ENCODE data around the gene MYO5B.

MYO5B gene

DNA sequence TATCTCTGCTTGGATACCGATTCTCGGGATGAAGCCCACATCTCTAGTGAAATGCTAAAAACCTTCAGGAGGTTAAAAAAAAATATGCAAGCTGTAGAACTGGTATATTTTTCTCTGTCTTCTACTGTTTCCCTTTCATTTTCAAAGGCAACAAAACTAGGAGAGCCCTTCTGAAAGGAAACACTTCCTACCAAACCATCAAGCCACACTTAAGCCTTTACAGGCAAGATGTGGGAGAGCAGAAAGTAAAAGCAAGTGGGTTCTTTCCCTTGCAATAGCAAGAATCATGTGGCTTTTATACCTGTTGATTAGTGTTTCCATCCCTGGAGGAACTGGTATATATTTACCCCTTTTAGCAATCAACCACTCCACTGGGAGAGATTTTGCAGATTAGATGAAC is 233.7 kb downstream of the MYO5B start:
- DNase-seq, result no peak

DNA sequence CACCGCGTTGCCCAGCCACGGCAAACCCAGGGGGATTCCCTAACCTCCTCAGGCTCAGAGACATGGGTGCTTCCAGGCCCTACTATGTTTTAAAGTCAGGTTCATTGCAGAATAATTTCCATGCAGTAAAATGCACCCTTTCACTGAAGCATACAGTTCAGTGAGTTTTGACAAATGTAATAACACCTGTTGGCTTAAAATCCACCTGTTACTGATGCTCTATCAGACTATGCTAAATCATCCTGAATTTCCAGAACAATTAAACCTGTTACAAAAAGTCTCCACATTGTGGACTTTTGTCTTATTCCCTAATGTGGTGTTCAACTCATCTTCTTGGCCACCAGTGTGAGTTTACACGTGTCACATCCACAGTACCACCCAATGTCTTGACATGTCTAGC is 234.6 kb downstream of the MYO5B start:
- DNase-seq, result no peak

DNA sequence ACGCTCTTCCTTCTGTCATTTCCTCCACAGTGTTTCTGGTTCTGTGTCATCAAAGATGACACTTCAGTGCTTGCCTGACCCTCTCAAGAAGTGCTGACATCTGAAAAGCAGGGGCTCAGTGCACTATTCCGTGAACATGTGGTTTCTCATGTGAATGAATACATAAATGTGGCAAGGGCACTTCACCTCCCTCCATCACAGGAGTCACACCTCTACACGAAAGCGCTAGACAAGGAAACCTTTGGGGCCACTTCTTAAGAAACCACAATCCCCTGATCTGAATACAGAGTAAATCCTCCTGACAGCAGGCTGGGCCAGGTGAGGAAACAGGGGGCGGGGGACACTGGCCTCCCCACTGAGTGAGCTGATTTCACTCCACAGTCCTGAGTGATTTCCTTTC is 235.8 kb downstream of the MYO5B start:
- no peak for DNase-seq

- no peak for DNase-seq
These were observed 239.7 kb downstream of the MYO5B start for GRCh38 chr18:49955263-49955662.

- no peak for DNase-seq
These were observed 241.6 kb downstream of the MYO5B start for GRCh38 chr18:49953391-49953790.

DNA sequence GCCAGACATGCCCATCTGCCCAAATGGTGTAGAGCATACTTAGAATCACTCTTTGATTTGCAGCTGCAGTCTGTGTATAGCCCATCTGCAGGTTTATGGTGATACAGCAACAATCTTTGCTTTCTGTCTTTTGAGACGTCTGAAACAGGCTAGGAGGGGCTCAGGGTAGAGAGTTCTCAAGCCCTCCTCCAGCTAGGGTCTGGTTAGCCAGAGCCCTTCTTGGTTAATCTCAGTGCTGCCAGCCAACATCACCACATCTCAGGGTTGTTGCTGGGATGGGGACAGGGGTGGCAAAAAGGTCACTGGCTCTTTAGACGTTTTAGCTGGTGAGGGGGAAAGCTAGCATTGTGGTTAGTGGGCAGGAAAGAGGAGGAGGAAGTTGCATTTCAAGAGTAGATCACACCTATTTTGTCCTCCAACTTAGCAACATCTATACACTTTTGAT is 245.0 kb downstream of the MYO5B start:
- DNase-seq, result no peak

- DNase-seq, result no peak
These were observed 246.0 kb downstream of the MYO5B start for GRCh38 chr18:49948975-49949374.

GRCh38 chr18:49944663-49945062 is 250.3 kb downstream of the MYO5B start:
- no peak for DNase-seq

- DNase-seq, result no peak
These were observed 258.1 kb downstream of the MYO5B start for GRCh38 chr18:49936821-49937220.

GRCh38 chr18:49935215-49935614 is 259.7 kb downstream of the MYO5B start:
- no peak for DNase-seq

DNA sequence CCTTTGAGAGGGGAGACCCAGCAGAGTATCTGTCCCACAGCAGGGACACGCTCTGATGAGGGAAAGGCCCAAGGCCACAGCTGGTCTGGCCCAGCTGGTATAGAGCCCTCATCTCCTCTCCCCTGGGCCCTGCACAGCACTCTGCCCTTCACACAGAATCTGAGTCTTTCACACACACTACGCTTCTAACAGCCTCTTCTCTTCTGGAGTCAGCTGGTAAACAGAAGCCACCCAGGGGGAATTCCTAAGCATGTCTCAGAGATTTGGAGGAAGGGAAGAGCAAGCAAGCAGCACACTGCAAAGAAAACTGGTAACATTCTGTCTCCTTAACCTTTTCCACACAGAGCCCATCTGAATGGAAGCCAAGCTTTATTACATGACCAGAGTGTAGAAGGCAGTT is 260.5 kb downstream of the MYO5B start:
- no peak for DNase-seq

DNA sequence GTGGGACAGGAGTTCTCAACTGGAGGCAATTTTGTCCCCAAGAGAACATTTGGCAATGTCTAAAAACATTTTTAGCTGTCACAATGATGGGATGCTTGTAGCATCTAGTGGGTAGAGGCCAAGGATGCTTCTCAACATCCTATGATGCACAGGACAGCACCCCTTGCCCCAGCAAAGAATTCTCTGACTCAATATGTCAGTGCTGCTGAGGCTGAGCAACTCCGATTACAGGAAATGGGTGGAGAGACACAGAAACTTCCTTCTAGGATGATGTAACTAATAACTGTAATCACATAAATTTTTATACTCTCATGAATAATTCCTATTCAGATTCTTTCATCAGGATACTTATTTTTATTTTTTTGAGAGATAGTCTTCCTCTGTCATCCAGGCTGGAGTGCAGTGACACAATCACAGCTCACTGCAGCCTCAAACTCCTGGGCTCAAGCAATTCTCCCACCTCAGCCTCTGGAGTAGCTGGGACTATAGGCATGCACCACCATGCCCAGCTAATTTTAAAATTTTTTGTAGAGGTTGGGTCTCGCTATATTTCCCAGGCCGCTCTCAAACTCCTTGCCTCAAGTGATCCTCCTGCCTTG is 261.3 kb downstream of the MYO5B start:
- no peak for DNase-seq

DNA sequence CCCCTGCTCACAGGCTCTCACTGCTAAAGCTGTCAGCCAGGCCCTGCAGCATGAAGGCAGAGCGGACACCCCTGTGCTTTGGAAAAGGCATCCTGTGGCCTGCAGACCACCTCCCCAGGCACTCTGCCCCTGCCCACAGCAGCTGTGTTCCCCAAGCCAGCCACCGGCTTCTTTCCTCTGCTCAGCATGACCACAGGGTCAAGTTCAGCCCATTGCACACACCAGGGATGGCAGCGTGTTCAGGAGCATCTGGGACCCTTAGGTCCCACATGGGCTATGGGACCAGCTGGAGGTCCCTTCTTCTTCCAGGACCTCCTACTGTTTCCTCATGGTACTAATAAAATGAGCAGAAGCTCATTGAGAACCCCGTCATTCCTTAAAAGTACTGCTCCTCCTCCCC is 263.2 kb downstream of the MYO5B start:
- DNase-seq, result no peak

DNA sequence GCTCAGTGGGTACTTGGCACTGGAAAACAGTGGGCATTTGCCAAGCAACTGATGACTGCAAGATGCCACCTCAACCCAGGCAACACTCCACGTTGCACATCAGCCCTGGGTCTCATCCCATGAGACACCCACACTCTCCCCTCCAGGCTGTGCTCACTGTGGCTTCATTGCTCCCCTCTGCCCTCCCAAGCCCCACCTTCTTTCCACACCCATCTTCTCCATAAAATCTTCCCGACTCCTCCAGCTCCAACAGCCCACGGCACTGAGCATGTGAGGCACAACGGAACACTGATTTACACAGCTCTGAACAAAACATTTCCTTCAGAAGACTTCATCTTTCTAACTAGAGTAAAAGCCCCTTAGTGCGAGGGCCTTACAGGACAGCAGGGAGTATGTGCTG is 263.8 kb downstream of the MYO5B start:
- no peak for DNase-seq

DNA sequence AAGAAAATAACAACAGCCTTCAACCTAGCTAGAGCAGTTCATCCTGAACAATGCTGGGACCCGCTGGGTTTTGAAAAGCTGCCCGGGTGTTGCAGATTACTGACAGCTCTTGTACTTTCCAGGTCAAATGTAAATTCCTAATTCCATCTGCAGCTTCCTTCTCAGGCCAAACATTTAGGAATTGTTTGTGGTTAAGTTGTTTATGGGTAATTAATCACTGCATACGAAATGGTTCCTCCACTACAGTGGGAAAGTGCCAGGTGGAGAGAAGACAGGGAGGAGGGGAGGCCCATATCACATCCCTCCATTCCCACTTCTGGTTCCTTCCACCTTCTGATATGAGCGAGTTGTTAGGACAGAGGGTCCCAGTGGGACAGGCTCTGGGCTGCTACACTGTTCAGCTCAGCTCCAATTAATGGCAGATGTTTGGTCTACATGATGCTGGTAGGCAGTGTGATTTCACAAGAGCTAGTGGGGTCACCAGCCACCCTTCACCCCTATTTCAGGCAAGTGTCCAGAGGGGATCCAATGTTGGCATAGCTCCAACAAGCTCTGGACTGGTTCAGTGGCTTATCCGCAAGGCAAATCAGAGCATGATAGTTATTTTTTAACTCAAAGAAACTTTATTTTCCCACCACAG is 268.7 kb downstream of the MYO5B start:
- no peak for DNase-seq

DNA sequence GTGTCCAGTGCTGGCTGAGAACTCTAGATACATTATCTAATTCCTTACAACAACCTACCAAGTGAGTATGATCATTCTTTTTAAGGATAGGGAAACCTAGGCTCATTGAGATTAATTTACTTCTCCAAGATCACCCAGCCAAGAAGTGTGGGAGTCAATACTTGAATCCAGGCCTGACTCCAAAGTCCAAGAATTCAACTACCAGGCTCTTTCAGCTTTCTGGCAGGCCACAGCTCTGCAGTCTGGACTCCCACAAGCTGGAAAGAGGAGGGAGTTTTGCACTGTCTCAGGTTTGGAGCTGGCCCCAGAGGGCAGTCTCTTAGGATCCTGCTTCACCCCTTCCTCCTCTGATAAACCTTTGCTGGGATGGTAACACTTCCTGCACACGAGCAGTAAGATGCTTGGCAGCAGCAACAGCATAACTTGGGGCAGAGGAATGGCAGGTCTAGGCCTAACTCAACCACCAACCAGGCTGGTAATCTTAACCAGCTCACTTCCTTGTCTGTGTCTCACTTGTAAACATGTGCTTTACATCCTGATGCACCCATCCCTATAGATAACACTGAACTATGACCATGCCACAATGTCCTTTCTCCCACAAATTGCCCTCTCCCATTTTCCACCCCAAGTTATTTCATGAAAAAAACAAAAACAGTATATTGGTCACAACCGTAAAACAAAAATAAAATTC is 270.5 kb downstream of the MYO5B start:
- DNase-seq, result no peak

- DNase-seq, result no peak
These were observed 272.7 kb downstream of the MYO5B start for GRCh38 chr18:49922228-49922627.

DNA sequence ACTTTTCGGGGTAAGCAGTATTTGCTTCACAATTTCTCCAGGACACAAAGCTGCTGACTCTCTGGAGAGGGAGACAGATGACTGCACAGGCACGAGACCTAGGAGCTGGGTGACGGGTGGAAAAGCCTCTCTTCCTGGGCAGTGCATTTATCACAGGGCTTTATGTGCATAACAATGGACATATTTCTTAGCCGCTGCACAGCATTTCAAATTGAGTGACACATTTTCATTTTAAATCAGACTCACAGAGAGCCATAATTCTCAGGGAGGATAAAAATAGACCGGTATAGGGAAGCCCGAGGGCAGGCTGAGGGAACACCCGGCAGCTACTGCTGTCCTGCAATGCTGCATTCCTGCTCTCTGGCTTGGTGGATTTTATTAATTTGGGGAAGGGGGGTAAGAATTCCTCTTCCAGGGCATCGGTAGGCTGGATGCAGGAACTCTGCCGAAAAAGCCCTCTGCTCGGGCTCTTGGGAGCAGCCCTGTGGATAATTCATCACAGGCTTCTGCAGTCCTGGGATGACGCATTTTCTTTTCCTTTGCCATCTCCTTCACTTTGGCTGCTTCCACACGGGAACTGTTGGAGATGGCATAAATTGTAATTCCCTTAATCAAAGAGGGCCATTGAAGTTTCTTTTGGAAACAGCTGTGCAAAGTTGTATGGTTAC is 273.5 kb downstream of the MYO5B start:
- DNase-seq, result no peak

DNA sequence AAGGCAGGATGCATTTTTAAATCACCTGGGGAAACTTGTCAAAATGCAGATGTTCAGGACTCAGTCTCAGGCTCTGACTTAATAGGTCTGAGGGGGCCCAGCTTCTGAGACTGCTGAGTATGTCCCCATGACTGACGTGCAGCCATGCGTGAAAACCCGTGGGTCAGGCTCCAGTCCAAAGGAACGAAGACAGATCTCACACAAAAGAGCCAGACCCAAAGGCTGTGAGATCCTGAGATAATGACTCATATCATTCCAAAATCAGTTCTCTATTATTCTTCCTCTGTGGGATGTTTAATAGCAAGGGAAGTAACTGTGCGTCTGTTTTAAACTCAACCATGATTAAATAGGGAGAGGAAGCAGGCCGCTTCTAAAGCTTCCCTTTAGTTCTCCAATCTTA is 274.2 kb downstream of the MYO5B start:
- DNase-seq, result no peak

GRCh38 chr18:49917742-49918141 is 277.2 kb downstream of the MYO5B start:
- DNase-seq, result no peak

DNA sequence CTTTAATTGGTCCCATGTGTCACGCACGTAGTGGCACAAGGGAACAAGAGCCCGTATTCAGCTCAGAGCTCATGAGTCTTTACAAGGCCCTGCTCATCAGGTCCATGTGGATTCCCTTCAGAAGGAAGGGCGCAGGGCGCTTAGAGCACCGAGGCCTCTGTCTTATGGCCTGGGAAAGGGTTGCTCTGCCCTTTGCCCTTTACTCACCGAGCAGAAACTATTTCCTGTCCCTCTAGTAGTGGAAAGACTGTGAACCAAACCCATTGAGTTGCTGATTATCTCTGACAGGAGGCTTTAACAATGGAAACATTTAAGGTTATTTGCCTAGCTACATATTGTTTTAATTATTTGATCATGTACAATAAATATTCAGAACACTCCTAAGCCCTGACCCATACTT is 279.6 kb downstream of the MYO5B start:
- no peak for DNase-seq

- DNase-seq, result no peak
These were observed 281.7 kb downstream of the MYO5B start for GRCh38 chr18:49913221-49913620.

- DNase-seq, result no peak
These were observed 283.5 kb downstream of the MYO5B start for GRCh38 chr18:49911427-49911826.

- DNase-seq, result no peak
These were observed 284.0 kb downstream of the MYO5B start for GRCh38 chr18:49910986-49911385.

Data from activated effector memory CD4-positive, alpha-beta T cell treated with anti-CD3 and anti-CD28 coated beads, Interleukin-2, amount 50 U/mL, for 16 hours (primary cell).